ENCODE data around the gene KCNRG.

The KCNRG gene

GRCh38 chr13:50065712-50066111, 50.5 kb downstream of the KCNRG start:
- H3K27me3 ChIP-seq (ENCODE audit: control insufficient read depth, low read length), result no peaks in the 10 kb centered on the region
- TF ChIP-seq EZH2phosphoT487 (IDR thresholded peaks at IDR 0.05; ENCODE audit: borderline replicate concordance, low read length), result no peak
- no peaks in the 10 kb centered on the region for H3K4me1 ChIP-seq (ENCODE audit: control insufficient read depth, low read length)
- no peak overlapping the region for H3K27ac ChIP-seq (ENCODE audit: low read depth, low read length)
- H3K9me2 ChIP-seq (replicated peaks; ENCODE audit: control insufficient read depth, low read length), result no peaks in the 10 kb centered on the region
- peaks cover 16% of the 10 kb centered on the region for H4K20me1 ChIP-seq (ENCODE audit: control insufficient read depth, insufficient read depth, low read depth, low read length)
- H3F3A ChIP-seq (ENCODE audit: control insufficient read depth, insufficient read depth), result peaks cover 33% of the 10 kb centered on the region
- no peak overlapping the region for H3K4me2 ChIP-seq (ENCODE audit: low read length)
- no peaks in the 10 kb centered on the region for H3K9me3 ChIP-seq (ENCODE audit: control insufficient read depth, insufficient read depth, low read length)
- H3K4me3 ChIP-seq (ENCODE audit: low read length), result no peak overlapping the region
- H3K79me2 ChIP-seq (ENCODE audit: control insufficient read depth, low read length), result peaks cover 89% of the 10 kb centered on the region
- peaks cover 91% of the 10 kb centered on the region for H3K36me3 ChIP-seq (ENCODE audit: control insufficient read depth, low read length)

- Histone ChIP-seq H3K27ac (ENCODE audit: low read depth, low read length) (no peak overlapping the region), H4K20me1 (ENCODE audit: control insufficient read depth, insufficient read depth, low read depth, low read length) (peaks cover 22% of the 10 kb centered on the region), H3F3A (ENCODE audit: control insufficient read depth, insufficient read depth) (peaks cover 48% of the 10 kb centered on the region), H3K27me3 (ENCODE audit: control insufficient read depth, low read length) (no peaks in the 10 kb centered on the region), H3K9me3 (ENCODE audit: control insufficient read depth, insufficient read depth, low read length) (no peaks in the 10 kb centered on the region), H3K9me2 (replicated peaks; ENCODE audit: control insufficient read depth, low read length) (no peaks in the 10 kb centered on the region), H3K4me2 (ENCODE audit: low read length) (no peak overlapping the region), H3K4me1 (ENCODE audit: control insufficient read depth, low read length) (peaks cover 19% of the 10 kb centered on the region), H3K4me3 (ENCODE audit: low read length) (no peak overlapping the region), H3K36me3 (ENCODE audit: control insufficient read depth, low read length) (peaks cover 93% of the 10 kb centered on the region), H3K79me2 (ENCODE audit: control insufficient read depth, low read length) (peaks cover 93% of the 10 kb centered on the region)
- TF ChIP-seq EZH2phosphoT487 (IDR thresholded peaks at IDR 0.05; ENCODE audit: borderline replicate concordance, low read length) (no peak), CTCF (IDR thresholded peaks at IDR 0.05; ENCODE audit: low read depth, low read length, poor library complexity, severe bottlenecking) (no peak)
Observed at GRCh38 chr13:50068508-50068907, 53.3 kb downstream of the KCNRG start.

GRCh38 chr13:50069261-50069660, 54.0 kb downstream of the KCNRG start:
- Histone ChIP-seq H3K4me3 (ENCODE audit: low read length) (no peak overlapping the region), H3K27ac (ENCODE audit: low read depth, low read length) (no peak overlapping the region), H3K36me3 (ENCODE audit: control insufficient read depth, low read length) (peaks cover 93% of the 10 kb centered on the region), H3K79me2 (ENCODE audit: control insufficient read depth, low read length) (peaks cover 94% of the 10 kb centered on the region), H3K4me2 (ENCODE audit: low read length) (no peak overlapping the region), H3K9me3 (ENCODE audit: control insufficient read depth, insufficient read depth, low read length) (no peaks in the 10 kb centered on the region), H4K20me1 (ENCODE audit: control insufficient read depth, insufficient read depth, low read depth, low read length) (peaks cover 23% of the 10 kb centered on the region), H3K4me1 (ENCODE audit: control insufficient read depth, low read length) (peaks cover 26% of the 10 kb centered on the region), H3K9me2 (replicated peaks; ENCODE audit: control insufficient read depth, low read length) (no peaks in the 10 kb centered on the region), H3K27me3 (ENCODE audit: control insufficient read depth, low read length) (no peaks in the 10 kb centered on the region), H3F3A (ENCODE audit: control insufficient read depth, insufficient read depth) (peaks cover 50% of the 10 kb centered on the region)
- no peak for TF ChIP-seq EZH2phosphoT487 (IDR thresholded peaks at IDR 0.05; ENCODE audit: borderline replicate concordance, low read length)

GRCh38 chr13:50070186-50070585, 54.9 kb downstream of the KCNRG start:
- no peak overlapping the region for H3K27ac ChIP-seq (ENCODE audit: low read depth, low read length)
- H3K4me2 ChIP-seq (ENCODE audit: low read length), result no peak overlapping the region
- H3F3A ChIP-seq (ENCODE audit: control insufficient read depth, insufficient read depth), result peaks cover 50% of the 10 kb centered on the region
- peaks cover 96% of the 10 kb centered on the region for H3K36me3 ChIP-seq (ENCODE audit: control insufficient read depth, low read length)
- no peaks in the 10 kb centered on the region for H3K9me2 ChIP-seq (replicated peaks; ENCODE audit: control insufficient read depth, low read length)
- H3K27me3 ChIP-seq (ENCODE audit: control insufficient read depth, low read length), result no peaks in the 10 kb centered on the region
- no peak overlapping the region for H3K4me3 ChIP-seq (ENCODE audit: low read length)
- H3K4me1 ChIP-seq (ENCODE audit: control insufficient read depth, low read length), result peaks cover 34% of the 10 kb centered on the region
- no peaks in the 10 kb centered on the region for H3K9me3 ChIP-seq (ENCODE audit: control insufficient read depth, insufficient read depth, low read length)
- H4K20me1 ChIP-seq (ENCODE audit: control insufficient read depth, insufficient read depth, low read depth, low read length), result peaks cover 26% of the 10 kb centered on the region
- TF ChIP-seq CTCF (IDR thresholded peaks at IDR 0.05; ENCODE audit: low read depth, low read length, poor library complexity, severe bottlenecking) (no peak), EZH2phosphoT487 (IDR thresholded peaks at IDR 0.05; ENCODE audit: borderline replicate concordance, low read length) (no peak)
- H3K79me2 ChIP-seq (ENCODE audit: control insufficient read depth, low read length), result peaks cover 98% of the 10 kb centered on the region
